Activated CD8-positive, alpha-beta memory T cell treated with anti-CD3 and anti-CD28 coated beads, Interleukin-2, amount 50 U/mL, for 48 hours (primary cell): Measurements from ENCODE around the gene NTN5.

ENCODE experiments used
- DNase-seq: peaks from one replicate; pipeline ENCODE4 v3.0.0-alpha.2; 2020

NTN5 gene

DNA sequence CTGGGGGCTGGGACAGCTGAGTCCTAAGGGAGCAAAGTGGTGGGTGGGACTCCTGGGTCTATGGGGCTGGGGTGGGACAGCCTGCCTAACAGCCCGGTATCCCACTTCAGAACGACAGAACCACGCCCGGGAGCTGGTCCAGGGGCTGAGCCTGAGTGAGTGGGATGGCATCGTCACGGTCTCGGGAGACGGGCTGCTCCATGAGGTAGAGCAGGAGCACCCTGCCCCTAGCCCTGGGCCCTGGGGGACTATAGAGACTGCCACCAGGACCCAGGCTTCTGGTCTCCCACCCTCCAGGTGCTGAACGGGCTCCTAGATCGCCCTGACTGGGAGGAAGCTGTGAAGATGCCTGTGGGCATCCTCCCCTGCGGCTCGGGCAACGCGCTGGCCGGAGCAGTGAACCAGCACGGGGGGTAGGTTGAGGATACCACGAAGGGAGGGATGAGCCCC, 44.9 kb downstream of the NTN5 start:
- DNase-seq, result no peak

DNA sequence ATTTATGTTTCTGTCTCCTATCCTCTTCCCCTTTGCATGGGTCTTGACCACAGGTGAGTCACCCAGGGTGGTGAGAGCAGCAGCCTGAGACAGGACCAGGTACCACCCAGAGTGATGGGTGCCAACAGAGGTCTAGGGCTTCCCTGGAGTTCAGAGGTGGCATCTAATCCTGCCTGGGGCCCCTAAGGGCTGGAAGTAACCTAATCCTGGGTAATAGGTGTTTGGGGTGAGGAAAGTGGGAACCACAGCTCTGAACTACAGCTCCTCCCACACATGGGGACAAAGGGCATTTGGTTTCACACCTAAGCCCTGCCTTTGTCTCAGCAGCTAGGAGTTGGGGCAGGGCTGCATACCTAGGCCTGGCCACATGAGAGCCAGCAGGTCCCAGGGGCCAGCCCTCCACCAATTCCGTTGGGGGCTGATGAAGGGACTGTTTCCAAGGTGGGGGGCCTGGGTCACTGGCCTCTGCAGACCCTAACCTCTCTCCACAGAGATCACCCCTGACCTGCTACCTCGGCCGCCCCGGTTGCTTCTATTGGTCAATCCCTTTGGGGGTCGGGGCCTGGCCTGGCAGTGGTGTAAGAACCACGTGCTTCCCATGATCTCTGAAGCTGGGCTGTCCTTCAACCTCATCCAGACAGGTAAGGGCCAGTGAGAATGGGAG, 45.5 kb downstream of the NTN5 start:
- DNase-seq, result no peak

DNA sequence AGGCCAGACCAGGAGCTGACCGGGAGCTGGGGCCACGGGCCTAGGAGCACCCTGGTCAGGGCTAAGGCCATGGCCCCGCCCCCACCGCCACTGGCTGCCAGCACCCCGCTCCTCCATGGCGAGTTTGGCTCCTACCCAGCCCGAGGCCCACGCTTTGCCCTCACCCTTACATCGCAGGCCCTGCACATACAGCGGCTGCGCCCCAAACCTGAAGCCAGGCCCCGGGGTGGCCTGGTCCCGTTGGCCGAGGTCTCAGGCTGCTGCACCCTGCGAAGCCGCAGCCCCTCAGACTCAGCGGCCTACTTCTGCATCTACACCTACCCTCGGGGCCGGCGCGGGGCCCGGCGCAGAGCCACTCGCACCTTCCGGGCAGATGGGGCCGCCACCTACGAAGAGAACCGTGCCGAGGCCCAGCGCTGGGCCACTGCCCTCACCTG, 46.9 kb downstream of the NTN5 start:
- DNase-seq, result no peak

DNA sequence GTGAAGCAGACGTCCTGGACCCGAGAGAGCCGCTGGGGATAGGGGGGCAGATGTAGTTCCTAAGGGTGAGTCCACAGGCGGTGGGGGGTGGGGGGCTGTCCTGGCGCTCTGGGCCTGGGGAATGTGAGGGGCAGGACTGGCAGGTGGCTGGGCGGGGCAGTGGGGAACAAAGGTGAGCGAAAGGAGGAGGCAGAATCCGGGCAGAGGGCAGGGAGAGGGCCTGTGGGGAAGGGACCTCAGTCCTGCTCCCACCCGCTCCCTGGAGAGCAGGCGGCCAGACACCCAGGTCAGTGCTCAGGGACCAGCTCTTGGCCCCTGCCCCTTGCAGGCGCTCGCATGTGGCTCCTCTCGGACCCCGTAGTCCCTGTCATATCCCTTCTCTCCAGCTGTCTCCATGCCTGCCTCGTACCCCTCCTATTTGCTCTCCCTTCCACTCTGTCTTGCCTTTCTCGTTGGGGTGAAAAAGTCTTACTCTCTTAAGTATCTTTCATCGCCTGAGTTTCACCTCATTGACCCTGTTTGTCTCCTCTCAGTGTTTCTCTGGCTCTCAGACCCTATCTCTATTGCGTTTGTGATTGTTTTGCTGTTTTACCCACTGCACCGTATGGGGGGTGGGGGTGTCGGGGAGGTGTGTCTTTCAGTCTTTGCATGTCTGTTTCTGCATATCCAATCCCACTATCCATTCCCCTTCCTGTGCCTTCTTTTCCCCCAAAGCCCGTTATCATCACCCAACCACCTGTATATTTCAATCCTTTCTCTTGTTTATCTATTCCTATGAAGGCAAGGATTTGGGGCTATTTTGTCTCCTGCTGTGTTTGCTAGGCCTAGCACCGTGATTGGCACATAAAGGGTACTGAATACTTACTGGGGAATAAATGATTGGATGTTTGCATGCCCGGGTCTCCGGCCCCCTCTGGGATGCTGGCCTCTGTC, 47.8 kb downstream of the NTN5 start:
- DNase-seq, result no peak

DNA sequence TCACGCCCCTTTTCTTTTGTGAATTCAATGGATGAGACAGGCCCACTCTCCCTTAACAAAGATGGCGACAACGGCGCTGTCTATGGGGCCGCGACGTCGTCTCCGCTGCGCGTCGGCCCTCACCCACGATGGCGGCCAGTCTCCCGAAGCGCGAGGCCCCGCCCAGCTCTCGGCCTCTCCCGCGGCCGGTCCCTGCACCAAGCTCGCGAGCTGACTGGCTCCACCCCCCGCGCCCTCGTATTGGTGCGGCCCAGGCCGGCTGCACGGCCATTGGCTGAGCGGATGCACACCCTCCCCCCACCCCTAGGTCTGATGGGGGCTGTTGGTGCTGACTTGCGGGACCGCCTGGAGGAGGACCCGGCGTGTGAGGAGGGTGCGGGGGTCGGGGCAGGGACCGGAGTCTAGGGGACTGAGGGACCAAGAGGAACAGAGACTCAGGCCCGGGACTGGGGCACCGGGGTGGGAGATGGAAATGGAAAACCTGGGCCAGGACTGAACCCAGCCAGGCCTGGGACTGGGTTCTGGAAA, 48.7 kb downstream of the NTN5 start:
- peak; percentile 98 for DNase-seq

DNA sequence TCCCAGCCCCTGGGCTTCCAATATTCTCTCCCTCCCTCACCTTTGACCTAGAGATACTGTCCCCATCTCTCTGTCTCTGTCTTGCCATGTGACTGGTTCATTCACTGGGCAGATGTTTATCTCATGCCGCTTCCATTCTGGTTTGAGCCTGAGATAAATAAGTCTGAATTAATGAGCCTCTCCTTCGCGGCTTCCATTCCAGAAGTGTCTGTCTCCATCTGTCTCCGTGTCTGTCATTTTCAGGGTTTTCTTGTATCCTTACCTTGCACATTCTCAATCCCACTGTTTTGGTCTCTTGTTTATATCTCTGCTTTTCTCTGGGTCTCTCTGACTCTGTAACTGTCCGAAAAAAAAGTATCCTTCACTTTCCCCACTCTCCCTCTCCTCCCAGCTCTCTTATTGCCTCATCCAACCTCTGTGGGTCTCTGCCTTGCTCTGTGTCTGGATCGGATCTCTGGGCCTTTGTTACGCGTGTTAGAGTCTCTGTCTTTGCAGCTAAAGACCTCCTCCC, 49.2 kb downstream of the NTN5 start:
- DNase-seq, result no peak

DNA sequence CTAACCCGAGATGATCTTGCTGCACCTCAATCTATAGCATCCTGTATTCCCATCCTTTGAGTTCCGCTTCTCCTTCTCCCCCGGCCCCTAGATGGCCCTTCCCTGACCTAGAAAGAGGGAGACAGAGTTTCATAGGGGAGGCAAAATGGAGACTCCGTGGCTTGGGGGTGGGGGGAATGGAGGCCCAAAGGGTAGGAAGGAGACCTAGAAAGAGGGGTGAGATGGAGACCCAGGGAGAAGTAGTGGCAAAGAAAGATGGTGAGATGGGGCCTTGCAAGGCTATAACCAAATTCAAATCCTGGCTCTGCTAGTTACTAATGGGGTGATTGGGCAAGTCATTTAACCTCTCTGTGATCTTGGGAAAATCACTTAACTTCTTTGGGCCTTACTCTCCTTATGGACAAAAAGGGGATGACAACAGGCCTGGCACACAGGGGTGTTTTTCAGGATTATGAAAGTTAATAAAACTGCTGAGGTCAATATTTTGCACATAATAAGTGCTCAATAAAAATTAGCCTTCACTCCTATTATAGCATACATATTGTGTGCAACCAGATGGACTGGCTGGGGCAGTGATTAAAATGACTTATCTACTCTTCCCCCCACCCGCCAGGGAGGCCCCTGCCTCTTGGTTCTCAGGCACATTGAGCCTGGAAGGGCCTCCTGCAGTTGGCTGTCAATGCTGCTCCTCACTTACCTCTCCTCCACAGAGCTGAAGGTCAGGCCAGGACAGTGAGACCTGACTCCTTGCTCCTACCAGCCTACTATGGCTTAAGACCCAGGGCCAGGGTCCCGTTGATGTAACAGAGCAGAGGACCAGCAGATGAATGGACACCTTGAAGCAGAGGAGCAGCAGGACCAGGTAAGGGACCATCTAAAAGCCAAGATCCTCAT, 52.9 kb downstream of the NTN5 start:
- no peak for DNase-seq

DNA sequence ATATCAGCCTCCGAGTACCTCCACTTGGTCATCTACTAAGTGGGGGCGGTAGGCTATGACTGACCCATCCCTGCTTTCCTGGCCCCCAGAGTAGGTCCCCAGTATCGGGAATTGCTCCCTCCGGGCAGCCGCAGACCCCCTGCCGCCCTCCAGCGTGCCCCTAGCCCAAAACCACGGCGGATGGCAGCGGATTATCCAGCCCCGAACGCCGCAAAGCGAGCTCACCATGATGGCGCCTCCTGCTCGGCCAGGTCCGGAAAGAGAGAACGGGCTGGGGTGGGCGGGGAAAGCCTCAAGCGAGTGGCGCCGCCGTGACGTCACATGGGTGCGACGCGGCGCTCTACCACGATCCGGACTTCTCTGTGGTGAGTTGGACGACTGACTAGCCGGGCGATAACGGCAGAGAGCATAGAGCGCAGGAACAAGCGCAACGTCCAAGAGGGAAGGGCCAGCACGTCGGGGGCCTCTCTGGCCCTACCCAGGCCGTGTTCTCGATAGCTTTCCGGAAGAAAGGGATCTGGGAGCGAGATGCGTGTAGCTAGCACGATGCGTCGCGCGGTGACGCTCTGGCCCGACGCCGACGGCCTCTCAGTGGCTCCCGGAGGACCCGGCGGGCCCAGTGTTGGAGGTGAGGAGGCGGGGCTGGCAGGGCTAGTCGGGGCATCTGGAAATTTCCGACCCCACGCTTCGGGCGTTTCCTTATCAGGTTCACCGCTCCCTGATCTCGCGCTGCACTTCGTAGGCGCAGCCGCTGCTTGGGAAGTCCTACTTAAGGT, 53.7 kb downstream of the NTN5 start, which contains the start of the genes RPL18 and SPHK2:
Gene RPL18 (minus strand): TSS at position 263 of the 776 bp plus-strand sequence. CDS start 35 bp downstream, at position 228.
Gene SPHK2 (plus strand): TSS at position 591 of the 776 bp plus-strand sequence. CDS start 1,009 bp downstream, outside the sequence.
- peak; percentile 98 for DNase-seq

DNA sequence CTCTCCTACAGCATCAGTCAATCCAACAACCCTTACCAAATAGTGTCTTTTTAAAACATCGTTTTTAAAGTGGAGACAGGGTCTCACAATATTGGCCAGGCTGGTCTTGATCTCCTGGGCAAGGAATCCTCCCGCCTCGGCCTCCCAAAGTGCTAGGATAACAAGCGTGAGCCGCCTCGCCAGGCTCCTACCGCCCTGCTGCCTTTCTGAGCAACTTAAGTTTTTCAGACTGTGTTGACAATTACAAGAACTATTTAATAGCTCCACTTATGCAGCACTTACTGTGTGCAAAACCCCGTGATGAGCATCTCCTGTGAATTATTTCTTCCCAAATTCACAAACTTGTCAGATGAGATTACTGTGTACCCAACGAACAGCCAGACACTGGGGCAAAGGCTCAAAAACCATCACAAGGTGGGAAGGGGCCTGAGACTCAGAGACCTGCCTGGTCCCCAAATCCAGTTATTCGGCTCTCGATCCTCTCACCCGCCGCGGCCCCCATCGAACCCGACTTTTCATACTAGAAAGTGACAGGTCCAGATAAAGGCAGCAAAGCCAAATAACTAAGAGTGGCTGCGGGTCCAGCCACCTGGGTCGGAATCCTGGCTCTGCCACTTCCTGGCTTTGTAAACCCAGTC, 54.4 kb downstream of the NTN5 start:
- no peak for DNase-seq

DNA sequence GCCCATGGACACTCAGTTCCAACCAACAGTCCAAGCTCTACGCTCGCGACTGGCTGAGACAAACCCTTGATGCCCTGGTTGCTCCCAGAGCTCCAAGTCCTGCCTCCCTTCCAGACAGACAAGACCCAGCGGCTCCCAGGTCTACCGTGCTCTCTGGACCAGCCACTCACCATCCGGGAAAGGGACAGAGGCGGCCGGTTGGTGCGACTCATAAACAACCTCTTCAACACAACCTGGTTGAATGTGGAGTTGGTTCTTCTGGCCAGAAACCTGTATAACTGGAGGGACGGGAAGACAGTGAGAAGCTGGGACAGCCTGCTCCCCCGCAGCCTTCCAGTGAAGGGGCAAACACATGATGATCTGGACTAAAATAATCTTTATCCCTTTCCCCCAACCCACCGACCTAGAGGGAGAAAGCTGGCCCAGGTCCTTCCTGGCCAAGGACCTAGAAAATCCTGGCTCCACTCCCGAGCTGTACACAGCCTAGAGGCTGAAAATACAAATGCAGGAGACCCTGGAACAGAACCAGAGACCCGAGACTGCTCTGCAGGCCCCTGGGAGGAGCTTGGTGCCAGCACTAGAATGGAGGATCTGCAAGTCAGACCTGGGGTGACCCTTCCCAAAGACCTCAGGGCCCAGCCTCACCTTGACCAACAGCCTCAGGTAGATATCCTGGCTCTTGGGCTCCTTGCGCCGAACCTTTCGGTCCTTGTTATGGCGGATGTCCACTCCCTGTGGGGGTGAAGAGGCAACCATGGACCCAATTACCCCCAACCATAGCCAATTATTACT, 55.5 kb downstream of the NTN5 start:
- no peak for DNase-seq

DNA sequence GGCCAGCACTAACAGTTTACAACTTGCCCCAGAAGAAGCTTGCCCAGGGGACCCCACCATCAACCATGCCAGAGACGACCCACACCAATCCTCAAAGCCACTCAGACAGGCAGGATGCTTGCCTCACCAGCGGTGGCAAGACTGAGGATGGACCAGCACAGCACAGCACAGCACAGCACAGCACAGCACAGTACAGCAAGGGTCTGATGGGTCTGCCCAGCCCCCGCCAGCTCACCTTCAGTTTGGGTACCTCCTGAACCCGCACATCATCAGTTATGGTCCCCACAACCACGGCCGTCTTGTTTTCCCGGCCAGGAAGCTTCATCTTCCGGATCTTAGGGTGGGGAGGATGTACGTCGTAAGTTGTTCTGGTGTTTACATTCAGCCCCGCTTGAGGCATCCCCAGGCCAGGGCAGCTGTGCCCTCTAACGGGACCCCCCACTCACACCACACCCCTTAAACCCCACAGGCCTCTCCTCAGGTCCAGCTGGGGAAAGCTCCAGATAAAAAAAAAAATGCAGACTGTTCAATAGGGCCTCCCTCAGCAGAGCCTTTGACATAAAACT, 56.2 kb downstream of the NTN5 start:
- DNase-seq, result no peak

DNA sequence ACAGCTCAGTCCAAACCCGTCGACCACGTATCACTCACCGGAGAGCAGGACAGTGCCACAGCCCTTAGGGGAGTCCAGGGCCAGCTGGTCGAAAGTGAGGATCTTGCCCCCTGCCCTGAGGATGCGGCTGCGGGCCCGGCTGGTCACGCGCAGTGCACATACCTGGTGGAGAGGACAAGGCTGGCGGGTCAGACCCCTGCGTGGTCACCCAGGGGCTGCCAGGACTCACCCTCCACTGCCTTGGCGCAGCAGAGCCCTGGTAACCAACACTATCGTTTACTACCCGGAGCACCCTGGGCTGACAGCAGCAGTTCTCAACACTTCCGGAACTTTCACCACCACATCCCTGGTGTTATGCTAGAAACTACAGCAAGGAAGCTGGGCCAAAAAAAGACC, 56.8 kb downstream of the NTN5 start:
- no peak for DNase-seq

DNA sequence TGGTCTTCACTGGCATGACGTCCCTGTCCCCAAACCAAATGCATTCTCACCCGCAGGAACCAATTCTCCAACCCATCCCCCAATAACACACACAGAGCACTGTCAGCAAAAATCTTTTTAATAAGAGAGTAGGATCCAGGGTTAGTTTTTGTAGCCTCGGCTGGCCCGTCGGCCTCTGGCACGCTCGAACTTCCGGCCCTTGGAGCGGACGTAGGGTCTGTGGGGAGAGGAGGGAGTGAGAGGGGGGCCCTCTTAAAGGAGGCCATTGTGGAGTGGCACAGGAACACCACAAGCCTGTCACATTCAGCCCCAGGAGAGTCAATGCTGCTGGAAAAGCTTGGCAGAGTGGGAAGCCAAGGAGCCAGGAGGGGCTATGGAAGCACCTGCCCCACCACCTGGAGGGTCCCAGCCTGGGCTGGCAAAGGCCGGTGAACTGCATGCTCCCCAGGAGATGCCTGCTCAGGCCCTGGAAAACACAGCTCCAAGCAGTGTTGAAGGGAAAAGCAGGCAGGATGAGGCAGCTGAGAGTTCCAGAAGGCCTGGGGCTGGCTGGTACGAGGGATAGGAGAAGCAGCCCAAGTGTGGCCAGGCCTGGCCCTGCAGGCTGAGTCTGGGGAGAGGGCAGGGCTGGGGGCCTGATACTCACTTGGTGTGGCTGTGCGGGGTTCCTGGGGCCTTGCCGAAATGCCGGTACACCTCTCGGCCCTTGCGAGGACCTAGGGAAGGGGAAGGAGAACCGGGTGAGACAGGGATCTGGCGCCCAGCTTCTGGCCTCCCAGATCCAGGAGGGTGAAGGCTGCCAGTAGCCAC, 57.4 kb downstream of the NTN5 start:
- DNase-seq, result peak; percentile 54

DNA sequence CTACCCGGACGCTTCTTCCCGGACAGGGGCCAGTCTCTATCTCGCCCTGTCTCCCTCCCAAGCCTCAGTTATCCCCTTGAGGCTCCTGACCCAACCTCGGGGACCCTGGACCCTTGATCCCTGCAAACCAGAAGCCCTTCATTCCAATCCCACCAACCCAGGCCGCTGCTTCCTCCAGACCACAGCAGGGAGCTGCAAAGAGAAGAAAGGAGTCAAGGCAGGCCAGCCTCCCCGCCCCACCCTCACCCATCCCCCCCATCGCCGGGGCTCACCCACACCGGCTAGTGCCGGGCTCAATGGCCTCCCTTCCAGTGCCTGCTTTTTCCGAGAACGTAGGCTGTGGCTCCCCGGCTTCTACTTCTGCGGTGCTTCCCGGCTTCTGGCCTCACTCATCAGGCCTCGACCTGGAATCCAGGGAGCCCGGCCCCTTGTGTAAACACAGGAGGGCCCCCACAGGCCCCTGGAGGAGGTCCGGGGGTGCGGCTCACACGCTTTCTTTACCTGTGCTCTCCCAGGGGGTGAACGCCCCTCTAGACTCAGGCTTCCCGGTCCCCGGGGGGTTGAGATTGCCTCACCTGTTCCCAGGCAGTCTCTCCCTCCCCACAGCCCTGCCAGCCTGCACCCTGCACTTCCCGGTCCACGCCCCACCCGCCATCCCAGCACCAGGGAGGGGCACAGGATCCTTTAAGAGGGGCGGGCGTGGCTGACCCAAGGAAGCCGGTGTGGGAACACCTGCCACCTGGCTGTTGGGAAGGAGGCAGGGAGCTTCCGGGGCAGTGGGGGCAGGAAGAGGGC, 58.2 kb downstream of the NTN5 start, which contains the start of gene FAM83E:
Gene FAM83E (minus strand): TSS at position 641 of the 795 bp plus-strand sequence. CDS start 1,704 bp downstream, outside the sequence.
- peak; percentile 75 for DNase-seq

DNA sequence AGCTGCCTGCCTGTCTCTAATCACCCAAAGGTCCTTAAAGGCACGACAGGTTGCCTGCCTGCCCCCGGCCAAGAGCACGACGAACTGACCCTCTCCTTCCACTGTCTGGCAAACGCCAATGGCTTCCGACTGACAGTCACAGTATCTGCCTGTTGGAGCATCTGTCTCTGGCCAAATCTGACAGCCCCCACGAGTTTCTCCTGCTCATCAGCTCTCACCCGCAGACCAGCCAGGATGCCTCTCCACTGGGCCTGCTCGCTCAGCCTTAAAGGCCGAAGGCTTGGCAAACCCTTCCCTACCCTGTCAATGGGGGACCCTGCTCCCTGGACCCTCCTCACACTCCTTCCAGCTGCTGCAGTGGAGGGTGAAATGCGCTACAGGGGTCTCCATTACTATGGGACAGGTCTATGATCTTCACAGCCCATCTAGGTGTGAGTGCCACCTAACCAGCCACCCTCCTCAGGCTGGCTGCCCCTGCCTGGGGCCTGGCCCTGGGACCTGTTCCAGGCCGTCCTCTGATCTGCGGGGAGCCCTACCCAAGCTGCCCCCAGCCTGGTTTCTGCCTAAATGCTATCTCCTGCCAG, 58.9 kb downstream of the NTN5 start:
- DNase-seq, result peak; percentile 80

DNA sequence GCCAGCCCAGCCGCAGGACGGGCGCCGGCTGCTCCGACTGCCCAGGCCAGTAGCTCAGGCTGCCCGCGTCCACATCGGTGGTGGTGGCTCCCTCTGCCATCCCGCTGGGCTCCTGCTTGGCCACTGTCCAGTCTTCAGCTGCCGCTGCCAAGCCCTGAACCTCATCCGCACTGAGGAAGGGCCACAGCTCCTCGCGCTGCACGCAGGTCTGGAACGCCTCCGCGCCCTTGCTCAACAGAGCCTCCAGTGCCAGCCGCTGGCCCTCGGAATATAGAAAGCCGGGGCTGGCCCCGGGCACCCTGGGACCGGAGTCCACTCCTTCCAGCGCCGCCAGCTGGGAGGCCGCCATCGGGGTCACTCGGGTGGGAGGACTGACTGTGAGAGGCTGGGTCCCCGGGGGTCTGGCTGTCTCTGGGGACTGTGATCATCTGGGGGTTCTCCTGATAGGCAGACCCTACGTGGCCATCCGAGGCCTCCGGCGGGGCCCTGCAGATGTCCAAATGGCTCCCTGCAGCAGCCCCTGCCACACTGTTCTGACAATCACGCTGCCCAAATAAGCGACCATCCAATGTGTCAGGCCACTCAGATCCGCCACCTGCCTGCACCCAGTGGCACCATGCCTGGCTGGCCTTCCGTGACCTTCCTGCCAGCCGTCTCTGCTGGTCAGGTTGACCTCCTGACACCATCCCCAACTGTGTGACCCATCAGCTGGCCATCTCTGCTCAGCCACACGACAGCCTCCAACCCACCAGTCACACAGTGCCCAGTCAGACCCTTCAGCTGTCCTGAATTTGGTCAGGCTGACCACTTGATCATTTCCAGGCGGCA, 59.6 kb downstream of the NTN5 start:
- peak; percentile 76 for DNase-seq
